ENCODE results near the gene PKP4. TPM values are rescaled to one million over a fixed set of nuclear protein-coding genes. Genes with fewer than 3 reads are reported as not detected.

The PKP4 gene
- total and polyA plus RNA-seq, 9 donors = 22.8 to 31.1 (median 24.8) TPM

DNA sequence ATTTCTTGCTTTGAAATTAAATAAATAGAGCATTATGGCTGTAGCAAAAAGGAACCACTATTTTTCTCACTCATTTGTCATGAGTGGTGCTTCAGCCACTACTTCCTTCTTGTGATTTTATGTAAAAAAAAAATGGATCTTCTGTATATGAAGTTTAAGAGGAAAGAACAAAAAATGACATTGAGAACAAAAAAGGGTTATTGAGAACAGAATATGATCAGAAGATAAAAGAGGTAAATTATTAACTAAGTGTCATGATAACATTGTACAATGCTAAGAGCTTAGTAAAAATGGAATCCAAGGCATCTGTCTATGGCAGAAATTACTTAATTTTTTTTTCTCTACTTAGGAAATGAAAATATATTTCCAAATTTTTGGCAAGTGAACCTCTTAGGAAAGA is 103.5 kb downstream of the PKP4 start:
- Histone ChIP-seq H3K9me3 (replicated peaks; ENCODE audit: control insufficient read depth, low read depth, low read length) (no peaks in the 10 kb centered on the region), H3K27me3 (ENCODE audit: control insufficient read depth, insufficient read depth, low read length) (no peaks in the 10 kb centered on the region), H3K27ac (ENCODE audit: low read length) (no peak overlapping the region), H3K4me3 (ENCODE audit: low read length) (no peak overlapping the region), H3K36me3 (ENCODE audit: control insufficient read depth, insufficient read depth, low read length) (no peaks in the 10 kb centered on the region), H3K4me1 (ENCODE audit: control insufficient read depth, insufficient read depth, low read length) (no peaks in the 10 kb centered on the region)
- DNase-seq = no peak

DNA sequence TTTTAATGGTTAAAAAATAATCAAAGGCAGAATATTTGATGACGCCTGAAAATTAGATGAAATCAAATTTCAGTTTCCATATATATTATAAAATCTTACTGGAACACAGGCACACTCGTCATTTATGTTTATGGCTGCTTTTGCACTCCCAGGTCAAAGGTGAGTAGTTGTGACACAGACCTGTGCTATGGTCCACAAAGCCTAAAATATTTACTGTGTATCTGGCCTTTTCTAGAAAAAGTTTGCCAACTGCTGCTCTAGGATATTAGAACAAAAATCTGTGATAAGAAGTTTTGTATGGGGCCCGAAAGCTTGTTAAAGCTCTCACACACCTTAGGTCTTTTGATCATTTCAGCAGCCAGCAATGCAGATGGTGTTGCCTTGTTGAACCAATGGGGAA is 104.3 kb downstream of the PKP4 start:
- DNase-seq = no peak
- H3K4me1 ChIP-seq (ENCODE audit: control insufficient read depth, insufficient read depth, low read length) = no peaks in the 10 kb centered on the region
- no CpG with 5 or more reads among the region's 3 CpGs for WGBS (ENCODE audit: insufficient coverage)

DNA sequence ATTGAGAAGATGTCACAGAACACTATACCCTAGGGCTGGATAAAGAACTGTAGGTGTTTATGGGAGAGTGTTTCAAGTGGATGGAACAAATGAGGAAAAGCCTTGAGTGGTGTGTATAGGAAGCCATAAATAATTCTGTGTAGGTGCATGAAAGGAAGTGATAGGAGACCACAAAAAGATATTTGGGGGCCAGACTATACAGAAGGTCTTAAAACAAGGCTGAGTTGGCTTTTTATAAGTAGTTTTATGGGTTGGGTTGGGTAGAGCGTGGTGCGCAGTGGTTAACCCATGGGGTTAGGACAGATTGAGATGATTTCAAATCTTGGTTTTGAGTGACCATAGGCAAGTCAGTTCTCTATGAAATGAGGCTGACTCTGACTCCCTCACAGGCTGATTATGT is 110.5 kb downstream of the PKP4 start:
- DNase-seq = no peak
- WGBS (ENCODE audit: insufficient coverage) = 100% methylated on average over 2 of the region's 2 CpGs
- no peaks in the 10 kb centered on the region for H3K27me3 ChIP-seq (ENCODE audit: control insufficient read depth, insufficient read depth, low read length)
- H3K4me3 ChIP-seq (ENCODE audit: low read length) = no peak overlapping the region
- no peaks in the 10 kb centered on the region for H3K4me1 ChIP-seq (ENCODE audit: control insufficient read depth, insufficient read depth, low read length)
- H3K36me3 ChIP-seq (ENCODE audit: control insufficient read depth, insufficient read depth, low read length) = no peaks in the 10 kb centered on the region
- no peak overlapping the region for H3K27ac ChIP-seq (ENCODE audit: low read length)
- peaks cover 2% of the 10 kb centered on the region for H3K9me3 ChIP-seq (replicated peaks; ENCODE audit: control insufficient read depth, low read depth, low read length)

More for the DNA sequence above, 104.3 kb downstream of the PKP4 start:
- no peaks in the 10 kb centered on the region for H3K9me3 ChIP-seq (replicated peaks; ENCODE audit: control insufficient read depth, low read depth, low read length)
- no peaks in the 10 kb centered on the region for H3K27me3 ChIP-seq (ENCODE audit: control insufficient read depth, insufficient read depth, low read length)
- H3K27ac ChIP-seq (ENCODE audit: low read length) = no peak overlapping the region
- H3K4me3 ChIP-seq (ENCODE audit: low read length) = no peak overlapping the region
- H3K36me3 ChIP-seq (ENCODE audit: control insufficient read depth, insufficient read depth, low read length) = no peaks in the 10 kb centered on the region

DNA sequence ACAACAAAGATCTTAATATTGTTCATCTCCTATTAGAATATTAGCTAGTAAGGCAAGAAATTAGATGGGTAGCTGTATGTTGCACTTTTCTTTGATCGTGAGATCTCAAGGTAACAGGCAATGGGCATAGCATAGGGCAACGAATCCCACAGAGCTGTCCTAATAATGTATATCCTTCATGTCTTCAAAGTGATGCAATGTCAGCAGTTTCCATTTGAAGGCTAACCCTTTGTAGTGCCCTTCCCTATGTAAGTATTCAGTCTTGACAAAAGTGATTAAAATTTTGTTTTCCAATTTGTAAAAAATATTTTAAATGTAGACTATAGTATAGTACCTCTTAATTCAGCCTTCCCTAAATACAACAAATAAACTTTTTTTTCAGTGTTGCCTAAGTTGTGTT is 112.5 kb downstream of the PKP4 start:
- WGBS (ENCODE audit: insufficient coverage) = no CpG with 5 or more reads among the region's 2 CpGs
- Histone ChIP-seq H3K27me3 (ENCODE audit: control insufficient read depth, insufficient read depth, low read length) (no peaks in the 10 kb centered on the region), H3K9me3 (replicated peaks; ENCODE audit: control insufficient read depth, low read depth, low read length) (peaks cover 2% of the 10 kb centered on the region), H3K36me3 (ENCODE audit: control insufficient read depth, insufficient read depth, low read length) (no peaks in the 10 kb centered on the region), H3K27ac (ENCODE audit: low read length) (no peak overlapping the region), H3K4me3 (ENCODE audit: low read length) (no peak overlapping the region), H3K4me1 (ENCODE audit: control insufficient read depth, insufficient read depth, low read length) (no peaks in the 10 kb centered on the region)
- no peak for DNase-seq

DNA sequence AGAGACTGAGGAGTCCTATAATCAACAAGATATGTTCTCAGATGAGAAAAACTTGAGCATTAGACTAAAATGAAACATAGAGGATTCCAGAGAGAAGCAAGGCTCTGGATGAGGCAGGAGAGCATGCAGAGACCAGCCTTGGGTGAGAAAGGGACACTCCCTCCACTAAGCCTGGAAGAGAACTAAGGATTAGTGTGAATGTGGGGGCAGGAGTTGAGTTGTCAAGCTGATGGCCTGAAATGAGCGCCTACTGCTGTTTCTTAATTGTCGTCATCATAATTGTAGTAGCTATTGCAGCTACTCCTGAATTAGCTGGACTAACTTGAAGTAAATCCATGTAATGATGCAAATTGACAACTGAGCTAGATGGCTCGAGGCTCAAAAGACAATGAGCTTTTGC is 114.1 kb downstream of the PKP4 start:
- 85% methylated on average over 3 of the region's 3 CpGs for WGBS (ENCODE audit: insufficient coverage)
- H3K27me3 ChIP-seq (ENCODE audit: control insufficient read depth, insufficient read depth, low read length) = no peaks in the 10 kb centered on the region
- H3K4me3 ChIP-seq (ENCODE audit: low read length) = no peak overlapping the region
- H3K27ac ChIP-seq (ENCODE audit: low read length) = no peak overlapping the region
- H3K36me3 ChIP-seq (ENCODE audit: control insufficient read depth, insufficient read depth, low read length) = no peaks in the 10 kb centered on the region
- peaks cover 2% of the 10 kb centered on the region for H3K9me3 ChIP-seq (replicated peaks; ENCODE audit: control insufficient read depth, low read depth, low read length)
- H3K4me1 ChIP-seq (ENCODE audit: control insufficient read depth, insufficient read depth, low read length) = no peaks in the 10 kb centered on the region
- DNase-seq = no peak

DNA sequence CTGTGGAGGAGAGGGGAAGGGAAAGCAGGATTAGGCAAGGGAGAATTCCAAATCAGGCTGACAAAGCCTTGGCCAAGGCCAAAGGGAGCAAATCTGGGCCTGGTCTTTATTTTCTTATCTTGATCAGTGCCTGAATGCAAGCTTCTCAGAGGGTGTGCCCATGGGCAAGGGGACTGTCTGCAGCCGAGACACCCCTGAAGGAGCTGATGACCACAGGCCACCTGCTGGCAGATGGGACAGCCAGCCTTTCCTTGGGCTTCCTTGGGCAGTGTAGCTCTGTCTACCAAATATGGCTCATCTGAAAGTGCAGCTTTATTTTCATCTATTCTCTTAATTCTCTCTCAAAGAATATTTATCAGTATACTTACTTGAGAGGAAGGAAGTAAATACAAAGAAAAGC is 117.0 kb downstream of the PKP4 start:
- Histone ChIP-seq H3K27ac (ENCODE audit: low read length) (no peak overlapping the region), H3K36me3 (ENCODE audit: control insufficient read depth, insufficient read depth, low read length) (no peaks in the 10 kb centered on the region), H3K9me3 (replicated peaks; ENCODE audit: control insufficient read depth, low read depth, low read length) (peaks cover 2% of the 10 kb centered on the region), H3K27me3 (ENCODE audit: control insufficient read depth, insufficient read depth, low read length) (no peaks in the 10 kb centered on the region), H3K4me1 (ENCODE audit: control insufficient read depth, insufficient read depth, low read length) (no peaks in the 10 kb centered on the region), H3K4me3 (ENCODE audit: low read length) (no peak overlapping the region)
- 88% methylated on average over 1 of the region's 1 CpG for WGBS (ENCODE audit: insufficient coverage)
- no peak for DNase-seq

DNA sequence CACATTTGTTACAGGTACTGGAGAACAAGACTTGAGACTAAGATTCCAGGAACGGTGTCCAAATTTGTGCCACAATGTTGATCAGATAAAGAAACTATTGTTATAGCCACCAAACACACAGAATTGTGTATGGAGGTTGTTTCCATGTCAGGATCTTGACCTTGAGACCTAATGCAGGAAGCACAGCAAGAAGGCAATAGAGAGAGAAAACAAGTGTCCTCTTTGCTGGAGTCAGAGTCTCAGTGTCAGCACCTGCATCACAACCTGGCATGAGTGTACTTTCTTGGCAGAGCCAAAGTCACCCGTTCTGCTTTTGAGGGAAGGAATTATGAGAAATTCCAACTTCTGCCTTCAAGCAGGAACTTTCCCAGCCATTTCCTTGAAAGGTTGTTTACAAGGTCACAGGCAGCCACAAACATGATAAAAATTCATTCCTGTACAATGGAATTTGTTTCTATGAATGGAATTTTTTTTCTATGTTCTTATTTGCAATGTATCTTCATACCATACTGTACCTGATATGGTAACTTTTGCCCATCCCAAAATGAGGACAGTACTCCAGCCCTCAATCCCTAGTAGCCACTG is 118.4 kb downstream of the PKP4 start:
- H3K36me3 ChIP-seq (ENCODE audit: control insufficient read depth, insufficient read depth, low read length) = no peaks in the 10 kb centered on the region
- H3K27me3 ChIP-seq (ENCODE audit: control insufficient read depth, insufficient read depth, low read length) = no peaks in the 10 kb centered on the region
- DNase-seq = no peak
- WGBS (ENCODE audit: insufficient coverage) = no CpG with 5 or more reads among the region's 2 CpGs
- no peak overlapping the region for H3K4me3 ChIP-seq (ENCODE audit: low read length)
- H3K4me1 ChIP-seq (ENCODE audit: control insufficient read depth, insufficient read depth, low read length) = no peaks in the 10 kb centered on the region
- peaks cover 2% of the 10 kb centered on the region for H3K9me3 ChIP-seq (replicated peaks; ENCODE audit: control insufficient read depth, low read depth, low read length)
- H3K27ac ChIP-seq (ENCODE audit: low read length) = no peak overlapping the region

DNA sequence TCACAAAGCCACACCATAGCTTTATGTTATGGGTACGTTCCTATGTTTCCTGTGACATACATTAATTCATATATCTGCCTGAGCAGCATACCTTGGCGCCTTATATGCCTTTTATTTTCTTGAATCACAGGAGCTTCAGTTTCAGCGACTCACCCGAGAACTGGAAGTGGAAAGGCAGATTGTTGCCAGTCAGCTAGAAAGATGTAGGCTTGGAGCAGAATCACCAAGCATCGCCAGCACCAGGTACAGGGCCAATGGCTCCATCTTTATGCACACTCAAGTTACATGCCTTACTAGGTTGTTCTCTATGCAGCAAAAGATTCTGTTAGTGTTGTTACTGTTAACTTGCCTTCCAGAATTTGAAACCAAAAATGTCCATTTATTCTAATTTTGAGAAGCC is 120.4 kb downstream of the PKP4 start:
- no peak overlapping the region for H3K4me3 ChIP-seq (ENCODE audit: low read length)
- no peaks in the 10 kb centered on the region for H3K4me1 ChIP-seq (ENCODE audit: control insufficient read depth, insufficient read depth, low read length)
- no peaks in the 10 kb centered on the region for H3K27me3 ChIP-seq (ENCODE audit: control insufficient read depth, insufficient read depth, low read length)
- no peak overlapping the region for H3K27ac ChIP-seq (ENCODE audit: low read length)
- H3K9me3 ChIP-seq (replicated peaks; ENCODE audit: control insufficient read depth, low read depth, low read length) = no peaks in the 10 kb centered on the region
- 80% methylated on average over 1 of the region's 5 CpGs for WGBS (ENCODE audit: insufficient coverage)
- DNase-seq = peak; percentile 28
- H3K36me3 ChIP-seq (ENCODE audit: control insufficient read depth, insufficient read depth, low read length) = no peaks in the 10 kb centered on the region

DNA sequence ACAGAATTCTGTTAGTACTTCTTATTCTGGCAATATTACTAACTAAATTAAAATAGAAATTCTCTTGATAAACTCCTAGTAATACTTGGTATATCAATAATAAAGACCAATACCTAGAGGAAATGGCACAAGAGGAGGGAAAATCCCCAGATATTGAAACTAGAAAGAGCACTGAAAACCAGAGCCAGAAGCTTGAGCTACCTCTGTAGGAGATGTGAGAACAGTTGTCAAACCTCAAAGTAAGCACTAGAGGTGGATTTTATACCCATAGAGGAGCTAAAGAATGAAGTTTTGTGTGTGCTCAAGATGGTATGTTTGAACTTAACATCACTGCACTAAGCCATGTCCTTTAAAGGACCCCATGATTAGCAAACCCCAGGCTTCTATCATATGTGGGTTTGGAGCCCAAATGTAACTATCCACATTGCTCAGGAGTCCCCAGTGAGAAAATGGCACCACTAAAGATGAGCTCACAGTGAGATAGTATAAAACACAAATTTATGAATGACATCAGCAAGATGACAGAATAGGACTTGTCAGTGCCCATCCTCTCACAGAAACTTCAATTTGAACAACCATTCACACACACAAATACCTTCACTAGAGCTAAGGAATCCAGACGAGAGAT is 122.1 kb downstream of the PKP4 start:
- no peak for DNase-seq
- no peak overlapping the region for H3K4me3 ChIP-seq (ENCODE audit: low read length)
- no peaks in the 10 kb centered on the region for H3K27me3 ChIP-seq (ENCODE audit: control insufficient read depth, insufficient read depth, low read length)
- no CpG with 5 or more reads among the region's 1 CpG for WGBS (ENCODE audit: insufficient coverage)
- H3K27ac ChIP-seq (ENCODE audit: low read length) = no peak overlapping the region
- peaks cover under 1% of the 10 kb centered on the region for H3K9me3 ChIP-seq (replicated peaks; ENCODE audit: control insufficient read depth, low read depth, low read length)
- H3K36me3 ChIP-seq (ENCODE audit: control insufficient read depth, insufficient read depth, low read length) = no peaks in the 10 kb centered on the region
- H3K4me1 ChIP-seq (ENCODE audit: control insufficient read depth, insufficient read depth, low read length) = no peaks in the 10 kb centered on the region

DNA sequence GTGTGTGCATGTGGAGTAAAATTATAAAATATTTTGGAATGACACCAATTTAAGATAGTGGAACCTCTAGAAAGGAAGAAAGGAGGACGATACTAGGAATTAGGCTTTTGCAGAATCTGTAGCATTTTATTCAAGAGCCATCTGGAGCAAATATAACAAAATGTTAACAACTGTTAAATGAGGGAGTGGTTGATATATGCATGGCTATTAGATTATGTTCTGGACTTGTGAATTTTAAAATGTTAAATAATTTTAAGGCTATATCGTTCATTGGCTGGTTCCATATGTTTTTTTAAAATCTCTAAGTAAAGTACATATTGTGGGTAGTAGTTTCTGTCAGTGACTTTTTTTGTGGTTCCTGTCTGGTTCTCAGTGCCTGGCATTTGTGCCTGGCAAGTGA is 123.2 kb downstream of the PKP4 start:
- WGBS (ENCODE audit: insufficient coverage) = 83% methylated on average over 1 of the region's 2 CpGs

DNA sequence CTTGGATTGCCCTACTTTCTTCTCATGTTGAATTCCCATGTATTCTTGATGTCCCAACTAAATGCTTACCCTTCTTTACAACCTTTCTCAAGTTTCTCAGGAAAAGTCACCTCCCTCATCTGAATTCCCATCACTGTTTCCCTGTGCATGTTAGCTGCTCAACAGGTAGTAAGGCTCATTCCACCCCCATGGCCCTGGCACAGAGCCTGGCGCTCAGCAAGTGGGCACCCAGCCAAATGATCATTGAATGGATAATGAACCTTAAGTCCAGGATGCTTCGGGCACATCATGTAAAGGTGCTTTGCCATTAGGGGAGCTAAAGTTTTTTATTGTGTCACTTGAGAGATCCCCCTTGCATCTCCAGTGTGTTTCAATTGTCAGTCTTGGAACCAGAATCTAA is 124.0 kb downstream of the PKP4 start:
- Histone ChIP-seq H3K27ac (ENCODE audit: low read length) (no peak overlapping the region), H3K4me1 (ENCODE audit: control insufficient read depth, insufficient read depth, low read length) (no peaks in the 10 kb centered on the region), H3K9me3 (replicated peaks; ENCODE audit: control insufficient read depth, low read depth, low read length) (peaks cover 2% of the 10 kb centered on the region), H3K27me3 (ENCODE audit: control insufficient read depth, insufficient read depth, low read length) (no peaks in the 10 kb centered on the region), H3K4me3 (ENCODE audit: low read length) (no peak overlapping the region), H3K36me3 (ENCODE audit: control insufficient read depth, insufficient read depth, low read length) (no peaks in the 10 kb centered on the region)
- WGBS (ENCODE audit: insufficient coverage) = no CpG with 5 or more reads among the region's 2 CpGs
- no peak for DNase-seq

More for the DNA sequence above, 123.2 kb downstream of the PKP4 start:
- H3K27me3 ChIP-seq (ENCODE audit: control insufficient read depth, insufficient read depth, low read length) = no peaks in the 10 kb centered on the region
- no peaks in the 10 kb centered on the region for H3K4me1 ChIP-seq (ENCODE audit: control insufficient read depth, insufficient read depth, low read length)
- no peak overlapping the region for H3K27ac ChIP-seq (ENCODE audit: low read length)
- no peak for DNase-seq
- no peak overlapping the region for H3K4me3 ChIP-seq (ENCODE audit: low read length)
- no peaks in the 10 kb centered on the region for H3K36me3 ChIP-seq (ENCODE audit: control insufficient read depth, insufficient read depth, low read length)
- peaks cover 2% of the 10 kb centered on the region for H3K9me3 ChIP-seq (replicated peaks; ENCODE audit: control insufficient read depth, low read depth, low read length)

All from muscle of leg (tissue), 11 donors.